Heart left ventricle (tissue), 13 donors: ENCODE results near the gene STIM1.

ENCODE experiments used
- CTCF ChIP-seq, 12 donors: fragments of 200-600 bp; sonication (generic) in 4 of 12; IDR thresholded peaks; one replicate each; pipeline versions ENCODE4 v1.5.0 to v1.8.0; 2018 to 2022; ENCODE audit warnings: antibody characterized with exemption in 12 of 12, mild to moderate bottlenecking in 5 of 12
- POLR2A ChIP-seq, 2 donors: fragments of 450-650 bp; IDR thresholded peaks; one replicate each; pipeline ENCODE4 v1.6.1; 2017; ENCODE audit warnings: antibody characterized with exemption in 2 of 2, mild to moderate bottlenecking in 2 of 2, moderate library complexity in 2 of 2
- donor health status: ischemic (EF 13 %, LVEDD 7.1; RV severe dilation, severe dysfunction).
- donor health status: DM: no; HTN: yes; CAD: no.
- donor health status: DM: no; HTN: no; CAD: no.
- donor health status: ischemic (EF 25% LVEDD 6.9; RV normal size, moderate dysfunction).
- donor health status: ischemic (EF 25% LVEDD 5.7; RV mildly dilated, moderate dysfunction).
- donor health status: ischemic (EF 35%, LVEDD 5.7; RV mildly dilated, moderate dysfunction).
- donor health status: nonischemic (EF 11% LVEDD 7.7; RV severe dilation, severe dysfunction).
- donor health status: DM: yes; HTN: yes; CAD: no.
- donor health status: PGD.
- donor health status: ischemic (EF 29% LVEDD 5.4; RV normal size, mild dysfunction).
- donor health status: nonischemic (EF 23%, LVEDD 6.1; RV moderate dilation, normal function).

GRCh38 chr11:4048340-4048739, 192.9 kb downstream of the STIM1 start:
- no peak for TF ChIP-seq CTCF (IDR thresholded peaks at IDR 0.05)
- no peak for TF ChIP-seq POLR2A (IDR thresholded peaks at IDR 0.05)
